AG04450 (cell line): Measurements from ENCODE around the gene OPCML. TPM values are rescaled to one million over a fixed set of nuclear protein-coding genes. Genes with fewer than 3 reads are reported as not detected.

Source experiments
- CTCF ChIA-PET: fragments of 300-600, 350-600 bp; formaldehyde crosslinking; extraction: SDS; loops from one replicate; lab custom pipeline; 2022; ENCODE audit warnings: antibody characterized with exemption, inconsistent platforms; lab: Charles Lee
- POLR2A ChIA-PET: fragments of 350-600 bp; formaldehyde crosslinking; extraction: SDS; loops from one replicate; lab custom pipeline; 2021; ENCODE audit warnings: antibody characterized with exemption, inconsistent platforms; lab: Yijun Ruan, JAX
- DNase-seq: peaks from one replicate; pipeline ENCODE4 v3.0.0-alpha.2; 2011; ENCODE audit warnings: low read depth, low spot score
- H3K27ac ChIP-seq: one replicate; pipeline ENCODE4 v1.5.1; 2012; ENCODE audit warnings: low read depth, low read length, control low read depth
- H3K27me3 ChIP-seq: one replicate; pipeline ENCODE4 v1.6.0; 2012; ENCODE audit warnings: low read length; ENCODE audit not compliant: control insufficient read depth, insufficient read depth
- H3K4me3 ChIP-seq: 2 replicates; pipeline ENCODE4 v1.5.1; 2011; ENCODE audit warnings: mild to moderate bottlenecking, low read depth, low read length, control low read depth
- H3K9me3 ChIP-seq: 2 replicates; pipeline ENCODE4 v1.5.1; 2012; ENCODE audit warnings: low read length; ENCODE audit not compliant: control insufficient read depth, insufficient read depth
- CTCF ChIP-seq: IDR thresholded peaks from 2 replicates; pipeline ENCODE4 v1.5.1; 2011; ENCODE audit warnings: low read depth, low read length, control low read depth, inconsistent platforms
- polyA plus RNA-seq: library from polyadenylated mRNA; depleted of rRNA; stranded (reverse); fragments of >200 nt; gene quantifications from 2 replicates; pipeline ENCODE4 v1.2.3, GENCODE V29; 2011

The OPCML gene
- polyA plus RNA-seq, 1 experiment: 1.1 TPM

GRCh38 chr11:133219543-133219942 is 312.8 kb downstream of the OPCML start:
- H3K27ac ChIP-seq: no peak overlapping the region
- ChIA-PET POLR2A (no interaction called here), CTCF (no interaction called here)
- H3K4me3 ChIP-seq: no peak overlapping the region
- no peaks in the 10 kb centered on the region for H3K27me3 ChIP-seq
- H3K9me3 ChIP-seq: peaks cover 46% of the 10 kb centered on the region
- TF ChIP-seq CTCF: no peak
- DNase-seq: no peak

- H3K4me3 ChIP-seq: no peak overlapping the region
- TF ChIP-seq CTCF: no peak
- H3K9me3 ChIP-seq: peaks cover 34% of the 10 kb centered on the region; the same call in 1 of the 2 replicates
- H3K27ac ChIP-seq: no peak overlapping the region
- DNase-seq: no peak
- POLR2A ChIA-PET: no interaction called here
- CTCF ChIA-PET: no interaction called here
- H3K27me3 ChIP-seq: no peaks in the 10 kb centered on the region
These were observed 315.5 kb downstream of the OPCML start for GRCh38 chr11:133216813-133217212.

GRCh38 chr11:133215596-133216230 is 316.6 kb downstream of the OPCML start:
- DNase-seq: no peak
- POLR2A ChIA-PET: no interaction called here
- CTCF ChIA-PET: no interaction called here
- H3K27me3 ChIP-seq: no peaks in the 10 kb centered on the region
- no peak overlapping the region for H3K4me3 ChIP-seq
- peaks cover 29% of the 10 kb centered on the region; the same call in 1 of the 2 replicates for H3K9me3 ChIP-seq
- no peak for TF ChIP-seq CTCF
- H3K27ac ChIP-seq: no peak overlapping the region

GRCh38 chr11:133214646-133215045 is 317.7 kb downstream of the OPCML start:
- Histone ChIP-seq H3K9me3 (peaks cover 21% of the 10 kb centered on the region; the same call in 1 of the 2 replicates), H3K27me3 (no peaks in the 10 kb centered on the region), H3K4me3 (no peak overlapping the region), H3K27ac (no peak overlapping the region)
- CTCF ChIA-PET: no interaction called here
- DNase-seq: no peak
- POLR2A ChIA-PET: no interaction called here
- TF ChIP-seq CTCF: no peak

- no peak for DNase-seq
These were observed 320.1 kb downstream of the OPCML start for GRCh38 chr11:133212201-133212600.

More at GRCh38 chr11:133212201-133212600, 320.1 kb downstream of the OPCML start:
- H3K9me3 ChIP-seq: peaks cover 15% of the 10 kb centered on the region; the same call in 1 of the 2 replicates
- no peak overlapping the region for H3K4me3 ChIP-seq
- CTCF ChIA-PET: no interaction called here
- no peaks in the 10 kb centered on the region for H3K27me3 ChIP-seq
- H3K27ac ChIP-seq: no peak overlapping the region
- POLR2A ChIA-PET: no interaction called here
- no peak for TF ChIP-seq CTCF
